Ecto neural progenitor cell (in vitro differentiated cells): ENCODE measurements around the gene GID8.

ENCODE experiments used
- DNase-seq: peaks from one replicate; pipeline ENCODE4 v3.0.0-alpha.2; 2018; ENCODE audit warnings: low spot score

GID8 gene

DNA sequence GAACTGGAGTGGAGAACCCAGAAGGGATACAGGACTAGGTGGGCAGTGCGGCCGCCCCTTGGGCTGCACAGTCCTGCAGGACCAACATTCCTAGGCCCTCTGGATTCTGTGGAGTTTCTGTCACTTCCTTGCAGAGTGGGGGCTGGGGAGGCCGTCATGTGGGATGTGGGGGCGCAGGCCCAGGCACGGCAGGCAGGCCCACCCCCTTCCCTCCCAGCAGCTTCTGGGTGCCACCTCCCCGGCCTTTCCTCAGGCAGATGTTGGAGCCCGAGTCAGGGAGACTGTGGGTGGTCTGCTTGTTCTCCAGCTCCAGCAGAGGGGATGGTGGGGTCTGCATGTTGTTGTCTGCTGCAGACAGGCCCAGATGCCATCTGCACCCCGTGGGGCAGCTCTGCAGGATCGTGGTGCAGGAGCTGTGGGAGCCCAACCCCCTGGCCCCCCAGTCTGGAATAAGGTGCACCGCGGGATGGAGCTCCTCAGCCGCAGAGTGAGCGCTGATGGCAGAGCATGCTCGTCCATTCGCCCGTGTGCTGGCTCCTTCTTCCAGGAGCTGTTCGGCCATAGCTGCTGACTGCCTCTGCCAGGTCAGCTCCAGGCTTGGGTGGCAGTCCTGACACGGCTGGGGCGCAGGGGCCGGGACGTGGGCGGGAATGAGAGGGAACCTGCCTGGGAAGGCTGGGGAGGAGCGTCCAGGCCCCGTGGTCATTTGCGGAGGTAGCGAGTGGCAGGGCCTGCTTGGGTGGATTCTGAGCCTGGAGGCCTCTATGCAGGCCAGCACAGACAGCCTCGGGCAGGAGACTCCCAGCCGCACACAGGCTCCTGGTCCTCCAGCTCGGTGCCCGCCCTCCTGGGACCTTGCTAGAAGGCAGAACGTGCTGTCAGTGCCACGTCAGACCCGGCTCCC is 32.6 kb downstream of the GID8 start:
- DNase-seq = no peak

DNA sequence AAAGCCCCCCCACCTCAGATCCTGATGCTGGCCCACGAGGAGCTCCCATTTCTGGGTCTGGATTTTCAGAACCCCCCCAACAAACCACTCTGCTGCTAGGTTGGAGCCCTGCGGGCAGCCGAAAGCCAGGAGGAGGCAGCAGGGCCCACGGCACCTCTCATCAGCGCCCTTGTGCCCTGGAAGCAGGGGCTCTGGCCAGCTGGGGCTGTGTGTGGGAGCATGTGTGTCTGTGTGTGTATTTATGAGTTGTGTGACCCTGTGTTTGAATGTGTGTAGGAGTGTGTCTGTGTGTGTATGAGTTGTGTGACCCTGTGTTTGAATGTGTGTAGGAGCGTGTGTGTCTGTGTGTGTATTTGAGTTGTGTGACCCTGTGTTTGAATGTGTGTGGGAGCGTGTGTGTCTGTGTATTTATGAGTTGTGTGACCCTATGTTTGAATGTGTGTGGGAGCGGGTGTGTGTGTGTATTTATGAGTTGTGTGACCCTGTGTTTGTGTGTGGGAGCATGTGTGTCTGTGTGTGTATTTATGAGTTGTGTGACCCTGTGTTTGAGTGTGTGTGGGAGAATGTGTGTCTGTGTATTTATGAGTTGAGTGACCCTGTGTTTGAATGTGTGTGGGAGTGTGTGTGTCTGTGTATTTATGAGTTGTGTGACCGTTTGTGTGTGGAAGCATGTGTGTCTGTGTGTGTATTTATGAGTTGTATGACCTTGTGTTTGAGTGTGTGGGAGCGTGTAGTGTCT is 33.4 kb downstream of the GID8 start:
- DNase-seq = no peak

DNA sequence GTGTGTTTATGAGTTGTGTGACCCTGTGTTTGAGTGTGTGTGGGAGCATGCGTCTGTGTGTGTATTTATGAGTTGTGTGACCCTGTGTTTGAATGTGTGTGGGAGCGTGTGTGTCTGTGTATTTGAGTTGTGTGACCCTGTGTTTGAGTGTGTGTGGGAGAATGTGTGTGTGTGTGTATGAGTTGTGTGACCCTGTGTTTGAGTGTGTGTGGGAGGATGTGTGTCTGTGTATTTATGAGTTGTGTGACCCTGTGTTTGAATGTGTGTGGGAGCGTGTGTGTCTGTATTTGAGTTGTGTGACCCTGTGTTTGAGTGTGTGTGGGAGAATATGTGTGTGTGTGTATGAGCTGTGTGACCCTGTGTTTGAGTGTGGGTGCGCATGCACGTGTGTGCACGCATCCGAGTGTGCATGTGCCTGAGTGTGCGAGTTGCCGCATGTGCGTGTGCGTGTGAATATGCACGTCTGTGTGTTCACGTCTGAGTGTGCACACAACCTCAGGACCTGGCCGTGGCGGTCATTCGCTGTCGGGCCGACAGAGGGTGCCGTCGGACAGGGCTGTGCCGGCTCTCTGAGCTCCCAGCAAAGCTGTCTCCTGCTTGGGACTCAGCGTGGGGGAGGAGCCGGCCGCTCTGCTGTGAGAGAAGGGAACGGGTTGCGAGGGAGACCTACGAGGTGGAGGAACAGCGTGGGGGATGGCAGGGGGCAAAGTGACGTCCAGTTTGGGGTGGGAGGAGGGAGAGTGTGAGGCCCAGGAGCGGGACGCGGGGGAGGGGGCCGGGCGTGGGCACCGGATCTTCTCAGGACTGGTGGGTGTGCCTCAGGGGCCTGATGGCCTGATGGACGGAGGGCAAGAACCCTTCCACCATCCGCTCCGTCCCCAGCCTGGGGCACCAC is 34.2 kb downstream of the GID8 start:
- peak; percentile 93 for DNase-seq

DNA sequence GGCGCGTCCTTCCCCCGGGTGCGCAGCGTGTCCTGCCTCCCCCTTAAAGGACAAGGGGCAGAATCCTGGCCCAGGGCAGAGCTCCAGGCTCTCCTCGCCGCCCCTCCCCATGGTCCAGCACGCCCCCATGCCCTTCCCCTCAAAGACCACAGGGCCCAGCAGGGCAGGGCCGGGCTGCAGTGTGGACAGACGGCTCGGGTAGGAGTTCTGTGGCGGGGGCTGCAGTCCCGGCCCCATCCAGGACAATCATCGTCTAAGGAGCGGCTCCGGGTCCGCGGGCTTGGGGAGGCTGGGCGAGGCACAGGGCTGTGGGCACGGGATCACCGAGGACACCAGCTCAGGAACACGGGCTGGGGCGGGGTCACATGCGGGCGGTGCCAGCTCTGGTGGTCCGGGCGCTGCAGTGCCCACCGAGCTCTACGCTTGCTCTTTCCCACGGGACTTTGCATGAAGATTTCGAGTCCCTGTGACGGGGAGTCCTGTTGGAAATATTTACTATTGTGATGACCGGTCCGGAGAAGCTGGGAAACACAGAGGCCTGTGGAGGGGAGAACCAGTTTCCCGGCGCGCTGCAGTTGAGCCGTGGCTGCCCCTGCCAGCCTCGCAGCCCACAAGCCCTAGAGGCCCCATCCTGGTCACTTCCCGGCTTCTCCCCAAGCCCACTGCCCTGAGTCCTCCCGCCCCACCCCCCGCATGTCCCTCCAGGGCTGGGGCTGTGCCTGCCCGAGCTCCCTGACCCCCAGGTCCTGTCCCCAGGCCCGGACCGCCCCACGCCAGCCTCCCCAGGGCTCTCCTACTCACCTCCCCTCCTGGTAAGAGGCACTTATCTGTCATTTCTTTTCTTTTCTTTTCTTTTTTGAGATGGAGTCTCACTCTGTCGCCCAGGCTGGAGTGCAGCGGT is 35.1 kb downstream of the GID8 start:
- DNase-seq = no peak

DNA sequence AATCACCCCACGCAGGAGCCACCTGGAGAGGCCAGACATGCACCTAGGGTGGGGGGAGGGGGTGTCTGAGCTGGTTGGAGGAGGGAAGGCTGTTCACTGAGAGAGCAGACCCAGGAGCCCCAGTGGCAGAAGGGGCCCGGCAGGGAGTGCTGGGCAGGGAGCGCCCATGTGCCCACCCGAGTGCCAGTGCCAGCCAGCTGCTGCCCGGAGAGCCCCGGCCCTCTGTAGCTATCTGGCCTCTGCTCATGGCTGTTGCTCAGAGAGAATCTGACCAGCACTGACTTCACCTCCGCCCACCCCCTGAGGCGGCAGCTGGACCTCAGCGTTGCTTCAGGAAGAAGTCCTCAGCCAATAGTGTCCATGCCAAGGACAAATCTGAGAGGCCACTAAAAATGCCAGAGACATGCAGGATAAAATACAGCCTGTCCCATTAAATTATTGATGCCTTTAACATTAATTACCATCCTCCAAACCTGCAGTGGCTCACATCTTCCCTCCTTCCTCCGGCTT is 37.4 kb downstream of the GID8 start:
- DNase-seq = no peak

DNA sequence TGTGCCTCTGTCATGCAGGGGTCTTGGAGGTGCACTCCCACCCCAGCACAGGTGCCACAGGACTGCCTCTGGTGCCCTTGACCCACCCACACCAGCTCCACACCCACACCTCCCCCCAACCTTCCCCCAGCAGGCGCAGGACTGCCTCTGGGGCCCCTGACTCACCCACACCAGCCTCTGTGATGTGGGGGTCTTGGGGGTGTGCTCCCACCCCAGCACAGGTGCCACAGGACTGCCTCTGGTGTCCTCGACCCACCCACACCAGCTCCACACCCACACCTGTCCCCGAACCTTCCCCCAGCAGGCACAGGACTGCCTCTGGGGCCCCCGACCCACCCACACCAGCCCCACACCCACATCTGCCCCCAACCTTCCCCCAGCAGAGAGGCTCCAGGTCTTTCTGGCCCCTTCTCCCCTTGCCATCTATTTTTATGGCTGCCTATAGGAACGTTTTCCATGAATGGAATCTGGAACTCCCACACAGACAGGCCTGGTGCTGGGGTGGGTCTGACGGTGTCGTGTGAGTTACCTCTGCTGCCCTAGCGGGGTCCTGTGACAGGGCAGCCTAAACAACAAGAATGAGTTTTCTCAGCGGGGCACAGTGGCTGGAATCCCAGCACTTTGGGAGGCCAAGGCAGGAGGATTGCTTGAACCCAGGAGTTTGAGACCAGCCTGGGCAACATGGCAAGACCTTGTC is 38.0 kb downstream of the GID8 start:
- no peak for DNase-seq

DNA sequence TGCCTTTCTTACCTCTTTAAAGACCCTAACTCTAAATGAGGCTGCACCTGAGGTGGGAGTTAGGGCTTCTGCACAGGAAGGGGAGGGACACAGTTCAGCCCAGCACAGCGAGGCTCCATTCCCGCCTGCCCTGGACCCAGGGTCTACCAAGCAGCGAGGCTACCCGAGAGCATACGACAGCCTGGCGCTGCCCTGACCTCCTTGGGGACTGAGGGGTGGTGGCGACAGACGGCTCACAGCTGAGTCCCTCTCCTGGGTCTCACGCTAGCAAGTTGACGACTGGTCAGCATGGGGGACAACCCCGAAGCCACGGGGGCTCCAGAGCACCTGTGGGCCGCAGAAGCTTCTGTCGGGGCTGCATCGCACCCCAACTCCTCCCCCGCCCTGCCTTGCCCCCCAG is 38.9 kb downstream of the GID8 start:
- no peak for DNase-seq

DNA sequence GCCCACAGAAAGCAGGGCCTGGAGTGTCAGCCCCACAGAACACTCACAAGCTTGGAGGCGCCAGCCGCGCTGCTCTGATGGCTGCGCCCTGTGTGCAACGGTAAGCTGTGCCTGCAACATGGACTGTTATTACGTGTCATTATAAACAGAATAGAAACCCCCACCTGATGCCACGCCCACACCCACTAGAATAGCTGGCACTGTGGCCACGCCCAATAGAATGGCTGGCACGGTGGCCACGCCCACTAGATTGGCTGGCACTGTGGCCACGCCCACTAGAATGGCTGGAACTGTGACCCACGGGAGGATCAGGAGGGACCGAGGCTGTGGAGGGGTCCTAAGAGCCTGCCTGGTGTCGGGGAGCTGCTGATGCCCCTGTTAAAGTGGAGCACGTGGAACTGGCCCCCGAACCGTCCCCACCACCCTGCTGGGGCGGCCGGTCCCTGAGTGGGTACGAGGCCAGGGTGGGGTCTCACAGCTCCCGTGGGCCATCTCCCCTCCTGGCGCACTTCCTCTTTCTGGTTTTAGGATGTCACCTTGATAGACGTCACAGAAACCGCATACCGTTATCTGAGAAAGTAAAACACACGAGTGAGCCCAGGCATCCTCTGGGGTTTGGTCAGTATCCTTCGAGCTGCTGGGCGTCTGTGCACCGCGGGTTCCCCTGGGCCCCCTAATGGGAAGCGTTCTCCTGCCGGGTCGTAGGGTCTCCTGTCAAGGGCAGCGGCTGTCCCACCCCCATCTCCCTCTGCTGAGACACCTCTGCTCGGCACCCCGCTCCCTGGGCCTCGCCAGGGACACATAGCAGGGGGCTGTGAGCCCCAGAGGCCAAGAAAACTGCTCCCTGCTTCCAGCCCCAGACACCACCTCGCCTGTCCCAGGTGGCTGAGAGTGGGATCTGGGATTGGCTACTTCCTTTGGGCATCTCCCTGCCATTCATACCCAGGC is 39.9 kb downstream of the GID8 start:
- no peak for DNase-seq

DNA sequence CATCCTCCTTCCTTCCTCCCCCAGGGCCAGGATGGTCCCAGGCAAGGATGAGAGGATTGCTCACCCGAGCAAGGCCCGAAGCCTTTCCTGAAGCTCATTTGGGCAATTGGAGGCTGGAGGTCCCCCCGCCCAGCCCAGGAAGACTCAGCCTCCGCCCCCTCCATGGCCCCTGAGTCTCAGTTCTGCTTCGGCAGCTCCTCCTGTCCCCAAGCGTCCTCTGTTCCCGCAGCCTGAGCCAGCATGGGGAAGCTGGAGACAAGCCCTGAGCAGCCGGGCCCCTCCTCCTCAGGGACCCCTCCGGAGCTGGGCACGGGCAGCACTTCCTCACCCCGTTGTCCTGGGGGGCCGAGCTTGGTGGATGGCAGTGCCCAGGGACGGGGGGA is 40.6 kb downstream of the GID8 start:
- no peak for DNase-seq

DNA sequence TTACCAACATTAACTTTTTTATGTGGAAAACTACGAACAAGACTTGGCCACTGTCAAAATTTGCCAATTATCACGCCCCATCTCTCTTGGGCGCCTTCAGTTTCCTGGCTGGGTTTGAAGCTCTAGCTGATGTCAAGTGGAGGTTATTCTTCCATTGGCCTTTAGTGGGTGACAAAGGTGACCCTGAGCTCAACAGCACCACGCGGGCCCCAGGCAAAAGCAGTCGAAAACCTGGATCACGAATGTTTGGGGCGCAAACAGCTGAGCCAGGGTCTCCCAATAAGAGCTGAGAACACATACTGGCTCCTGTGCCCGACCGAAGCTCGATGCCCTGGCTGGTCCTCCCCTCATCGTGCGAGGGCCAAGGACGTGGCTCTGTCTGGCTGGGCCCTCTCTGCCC is 41.4 kb downstream of the GID8 start:
- DNase-seq = no peak

DNA sequence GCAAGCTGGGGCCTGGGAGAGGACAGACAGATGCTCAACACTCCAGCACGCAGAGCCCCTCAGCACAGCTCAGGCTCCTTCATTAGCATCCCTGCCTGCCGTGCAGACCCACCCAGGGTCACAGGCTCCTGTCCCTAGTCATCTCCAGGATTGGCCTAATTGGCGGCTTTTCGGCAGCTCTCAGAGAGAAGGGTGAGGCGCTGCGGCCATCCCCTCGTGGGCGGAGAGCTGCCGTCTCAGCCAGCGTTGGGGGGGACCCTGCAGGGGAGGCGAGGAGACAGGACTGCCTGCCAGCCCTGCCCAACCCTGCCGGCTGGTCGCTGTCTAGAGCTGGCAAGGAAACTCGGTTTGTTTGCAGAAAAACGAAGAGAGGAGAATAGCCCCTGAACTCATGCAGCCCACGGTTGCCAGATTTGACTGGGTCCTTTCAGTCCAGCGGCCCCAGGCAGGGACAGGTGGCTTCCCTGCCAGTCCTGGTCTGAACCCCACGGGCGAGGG is 42.0 kb downstream of the GID8 start:
- DNase-seq = no peak

DNA sequence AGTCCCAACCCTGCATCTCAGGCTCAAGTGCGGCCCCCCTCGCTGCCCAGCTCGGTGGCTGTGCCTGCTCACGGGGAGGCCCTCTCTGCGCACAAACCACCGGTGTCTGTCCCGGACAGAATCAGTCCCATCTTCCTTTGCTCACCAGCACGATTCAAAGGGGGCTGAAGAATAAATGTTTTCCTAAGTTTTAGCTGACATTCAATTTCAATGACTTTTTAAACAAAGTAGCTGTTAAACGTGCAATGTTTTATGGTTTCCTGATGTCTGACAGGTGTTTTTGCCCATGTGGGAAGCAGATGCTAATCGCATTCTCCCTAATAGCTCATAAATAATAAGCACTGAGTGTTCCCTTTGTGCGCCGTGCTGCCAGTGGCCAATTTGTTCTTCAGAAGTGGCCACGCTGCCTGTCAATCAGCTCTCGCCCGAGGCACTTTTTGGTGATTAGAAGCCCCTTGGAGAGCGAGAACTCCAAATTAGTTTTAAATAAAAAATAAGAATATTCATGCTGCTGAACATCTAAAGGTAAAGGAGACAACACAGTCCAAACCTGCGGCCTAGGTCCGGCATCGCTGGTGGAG is 42.5 kb downstream of the GID8 start:
- no peak for DNase-seq

DNA sequence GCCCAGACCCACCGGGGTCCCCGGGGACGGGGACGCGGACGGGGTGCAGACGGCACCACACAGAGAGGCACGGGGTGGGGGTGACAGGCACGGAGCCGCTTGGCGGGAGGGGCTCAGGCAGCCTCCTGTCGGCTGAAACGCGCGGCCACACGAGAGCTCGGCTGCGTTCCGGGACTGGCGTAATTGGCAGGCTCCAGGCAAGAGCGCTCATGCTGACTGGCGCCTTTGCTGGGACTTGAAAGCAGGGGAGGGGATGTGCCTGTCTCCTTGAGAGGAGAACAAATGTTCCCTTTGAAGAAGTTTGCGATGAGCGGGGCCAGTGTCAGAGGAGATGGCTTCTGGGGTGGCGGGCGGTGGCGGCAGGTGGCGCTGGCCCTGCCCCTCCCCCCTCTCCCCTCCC is 43.0 kb downstream of the GID8 start:
- no peak for DNase-seq

DNA sequence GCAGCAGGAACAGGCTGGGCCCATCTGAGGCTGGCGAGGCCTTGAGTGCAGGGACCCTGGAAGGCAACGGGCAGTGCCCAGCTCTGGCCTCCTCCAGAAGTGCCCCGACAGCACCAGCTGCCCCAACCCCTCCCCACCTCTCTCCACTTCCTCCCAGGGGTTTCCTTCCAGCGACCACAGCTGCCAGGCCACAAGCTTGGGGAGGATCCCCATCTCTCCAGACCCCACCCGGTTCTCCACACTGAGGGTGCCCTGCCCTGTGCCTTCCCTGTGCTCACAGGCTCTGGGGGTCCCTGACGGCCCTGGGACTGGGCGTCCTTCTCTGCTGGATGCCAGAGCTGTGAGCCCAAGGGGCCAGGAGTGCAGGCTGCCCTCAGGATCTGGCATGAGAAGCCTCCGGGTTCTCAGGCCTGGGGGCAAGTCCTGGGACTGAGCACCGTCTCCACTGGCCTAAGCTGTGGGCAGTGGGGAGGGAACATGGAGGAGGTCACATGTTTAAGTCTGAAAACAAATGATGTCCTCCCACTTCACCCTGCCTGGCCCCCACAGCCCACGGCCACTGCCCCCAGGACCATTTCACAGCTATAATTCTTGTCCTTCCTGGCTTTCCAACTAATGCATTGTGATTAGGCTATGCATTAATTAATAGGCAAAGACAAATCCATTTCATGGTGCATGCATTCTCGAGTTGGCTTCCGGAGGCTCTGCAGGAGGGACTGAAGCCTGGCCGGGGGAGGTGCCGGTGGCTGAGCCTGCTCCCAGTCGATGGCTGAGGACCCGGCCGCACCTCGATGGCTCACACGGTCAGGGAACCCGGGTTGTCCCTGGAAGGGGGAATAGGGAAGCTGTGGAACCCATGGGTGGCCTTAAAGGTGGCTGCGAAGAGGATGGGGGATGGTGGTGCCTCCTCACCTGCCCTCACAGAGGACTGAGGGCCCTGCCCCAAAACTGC is 44.5 kb downstream of the GID8 start:
- no peak for DNase-seq

DNA sequence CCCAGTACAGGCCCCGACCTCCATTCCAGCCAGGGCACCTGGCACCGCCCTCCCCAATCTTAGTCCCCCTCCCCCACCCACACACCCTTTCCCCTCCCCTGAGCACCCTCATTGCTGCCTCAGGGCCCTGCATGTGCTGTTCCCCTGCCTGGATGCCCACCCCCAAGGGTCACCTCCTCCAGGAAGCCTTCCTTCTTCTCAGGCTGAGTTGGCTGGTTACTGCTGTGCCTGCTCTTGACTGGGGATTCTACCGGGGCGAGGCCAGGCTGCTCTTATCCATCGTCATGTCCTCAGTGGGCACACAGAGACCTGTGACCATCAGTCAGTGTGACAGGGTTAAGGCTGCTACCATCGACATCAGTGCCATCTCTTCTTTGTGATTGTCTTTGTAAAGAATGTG is 45.3 kb downstream of the GID8 start:
- DNase-seq = no peak

DNA sequence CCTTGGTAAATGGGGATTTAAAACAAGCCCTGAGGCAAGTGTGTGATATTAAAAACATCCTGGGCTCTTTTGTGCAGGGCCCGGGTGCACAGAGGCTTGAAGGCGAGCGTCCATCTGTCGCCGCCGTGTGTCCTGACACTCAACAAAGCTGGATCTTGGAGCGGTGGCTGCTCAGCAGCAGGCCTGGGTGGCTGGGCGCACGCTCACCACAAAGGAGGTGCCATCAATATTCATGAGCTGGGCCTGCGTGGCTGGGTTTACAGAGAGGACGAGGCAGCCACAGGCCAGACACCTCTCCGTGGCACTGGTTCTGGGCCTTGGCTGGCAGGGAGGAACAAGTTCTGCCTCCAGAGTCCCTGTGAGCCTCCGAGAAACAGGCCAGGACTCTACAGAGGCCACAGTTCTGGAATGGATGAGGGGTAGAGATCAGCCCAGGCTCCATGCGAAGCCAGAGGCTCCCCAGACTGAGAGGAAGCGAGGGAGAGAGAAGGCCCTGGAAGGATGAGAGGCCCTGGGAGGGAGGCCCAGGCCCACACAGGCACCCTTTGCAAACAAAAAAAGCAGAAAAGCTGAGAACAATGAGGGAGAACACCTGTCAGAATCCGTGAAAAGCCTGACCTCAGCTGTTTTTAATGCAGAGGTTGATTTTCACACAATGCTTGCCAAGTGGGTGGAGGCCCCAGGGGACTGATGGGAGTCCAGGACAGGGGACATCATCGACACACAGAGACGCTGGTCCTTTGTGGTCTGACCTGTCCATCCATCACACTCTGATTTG is 46.9 kb downstream of the GID8 start:
- no peak for DNase-seq

DNA sequence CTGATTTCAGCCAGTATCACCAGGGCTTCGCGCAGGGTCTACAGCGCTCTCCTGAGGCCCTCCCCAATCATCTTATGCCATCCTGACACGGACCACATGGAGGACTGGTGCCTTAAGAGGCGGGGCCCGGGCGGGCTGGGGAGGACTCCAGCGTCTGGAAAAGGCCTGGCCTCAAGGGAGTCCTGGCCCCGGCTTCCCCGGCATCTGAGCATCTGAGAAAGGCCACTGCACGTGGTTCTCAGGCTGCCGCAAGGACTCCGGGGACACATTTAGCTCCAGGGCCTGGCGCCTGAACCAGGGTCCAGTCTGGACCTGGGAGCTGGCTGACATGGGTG is 47.5 kb downstream of the GID8 start:
- no peak for DNase-seq
